Neuronal stem cell (in vitro differentiated cells): ENCODE measurements around the gene XIAP.

Experiments
- DNase-seq: peaks from one replicate; pipeline ENCODE4 v3.0.0-alpha.2; 2013; ENCODE audit warnings: low spot score
- H2AFZ ChIP-seq: one replicate; pipeline ENCODE4 v1.6.1; 2013; ENCODE audit warnings: mild to moderate bottlenecking, low read length, inconsistent platforms
- H2AK5ac ChIP-seq: 2 replicates; pipeline ENCODE4 v1.6.1; 2013; ENCODE audit warnings: low read depth, mild to moderate bottlenecking, inconsistent platforms, low read length, moderate library complexity, mixed read lengths
- H2BK120ac ChIP-seq: 2 replicates; pipeline ENCODE4 v1.6.1; 2013; ENCODE audit warnings: low read depth, mild to moderate bottlenecking, inconsistent platforms, low read length, moderate library complexity, mixed read lengths
- H2BK12ac ChIP-seq: one replicate; pipeline ENCODE4 v1.6.1; 2013; ENCODE audit warnings: low read length, inconsistent platforms
- H2BK15ac ChIP-seq: 2 replicates; pipeline ENCODE4 v1.6.1; 2013; ENCODE audit warnings: mild to moderate bottlenecking, low read length, inconsistent platforms, mixed read lengths
- H2BK5ac ChIP-seq: one replicate; pipeline ENCODE4 v1.6.1; 2013; ENCODE audit warnings: inconsistent platforms, mild to moderate bottlenecking, low read length, moderate library complexity
- H3K14ac ChIP-seq: one replicate; pipeline ENCODE4 v1.6.1; 2013; ENCODE audit warnings: low read length, inconsistent platforms
- H3K18ac ChIP-seq: 2 replicates; pipeline ENCODE4 v1.6.1; 2013; ENCODE audit warnings: low read length, inconsistent platforms
- H3K23ac ChIP-seq: 2 replicates; pipeline ENCODE4 v1.6.1; 2013; ENCODE audit warnings: low read depth, mild to moderate bottlenecking, mixed read lengths, low read length, inconsistent platforms; ENCODE audit not compliant: poor library complexity
- H3K27ac ChIP-seq: replicated peaks from 3 replicates; pipeline ENCODE4 v1.5.1; 2013; ENCODE audit warnings: low read length, inconsistent platforms
- H3K27me3 ChIP-seq, 3 experiments: 2 replicates each; pipeline ENCODE4 v1.6.1; 2013; ENCODE audit warnings: low read length in 3 of 3, mild to moderate bottlenecking in 2 of 3, inconsistent platforms in 1 of 3, low read depth in 1 of 3, mixed read lengths in 1 of 3, moderate library complexity in 1 of 3; ENCODE audit not compliant: control insufficient read depth in 3 of 3, insufficient read depth in 3 of 3
- H3K36me3 ChIP-seq, 2 donors: replicated peaks in 1 of 2; 2 replicates each; pipeline ENCODE4 v1.6.1; 2013; ENCODE audit warnings: low read length in 2 of 2; ENCODE audit not compliant: control insufficient read depth in 2 of 2, insufficient read depth in 2 of 2
- H3K4ac ChIP-seq: 2 replicates; pipeline ENCODE4 v1.6.1; 2013; ENCODE audit warnings: inconsistent platforms, mild to moderate bottlenecking, low read length, moderate library complexity
- H3K4me1 ChIP-seq, 2 donors: 1 replicate in 1 of 2; 2 replicates in 1 of 2; pipeline ENCODE4 v1.6.1; 2013; ENCODE audit warnings: low read length in 2 of 2, low read depth in 1 of 2; ENCODE audit not compliant: control insufficient read depth in 2 of 2, insufficient read depth in 1 of 2
- H3K4me2 ChIP-seq: one replicate; pipeline ENCODE4 v1.6.1; 2013; ENCODE audit warnings: mild to moderate bottlenecking, low read length, inconsistent platforms; ENCODE audit not compliant: insufficient read depth, poor library complexity, severe bottlenecking
- H3K4me3 ChIP-seq, 2 donors: 2 replicates each; pipeline ENCODE4 v1.5.1; 2013; ENCODE audit warnings: low read length in 2 of 2, mild to moderate bottlenecking in 2 of 2, inconsistent platforms in 1 of 2, moderate library complexity in 1 of 2
- H3K79me1 ChIP-seq: one replicate; pipeline ENCODE4 v1.6.1; 2013; ENCODE audit warnings: low read depth, mild to moderate bottlenecking, inconsistent platforms, low read length, moderate library complexity
- H3K9ac ChIP-seq: one replicate; pipeline ENCODE4 v1.6.1; 2013; ENCODE audit warnings: mild to moderate bottlenecking, low read depth, low read length, inconsistent platforms; ENCODE audit not compliant: poor library complexity
- H3K9me3 ChIP-seq, 2 donors: replicated peaks in 1 of 2; 2 replicates each; pipeline versions ENCODE3 to v1.6.1; 2013; ENCODE audit warnings: low read length in 2 of 2, mild to moderate bottlenecking in 2 of 2, inconsistent platforms in 1 of 2, low read depth in 1 of 2, mixed read lengths in 1 of 2, moderate library complexity in 1 of 2; ENCODE audit not compliant: control insufficient read depth in 2 of 2, insufficient read depth in 1 of 2
- H4K8ac ChIP-seq: one replicate; pipeline ENCODE4 v1.6.1; 2013; ENCODE audit warnings: low read depth, mild to moderate bottlenecking, inconsistent platforms, low read length, moderate library complexity
- H4K91ac ChIP-seq: one replicate; pipeline ENCODE4 v1.6.1; 2013; ENCODE audit warnings: low read length, low read depth, mild to moderate bottlenecking, inconsistent platforms; ENCODE audit not compliant: poor library complexity
- WGBS, 2 donors: extraction: QIAGEN DNeasy Blood & Tissue Kit; methylation state at CpG; one replicate each; pipeline ENCODE4 v1.1.7; 2013; ENCODE audit warnings: missing lambda C conversion rate in 2 of 2, mixed read lengths in 1 of 2; ENCODE audit not compliant: insufficient read length in 2 of 2, insufficient replicate concordance in 1 of 2; ENCODE audit errors: extremely low coverage in 2 of 2; 5-methylcytosine and 5-hydroxymethylcytosine counted together

Gene XIAP

GRCh38 chrX:123909523-123909922 lies 49.7 kb downstream of the XIAP start:
- Histone ChIP-seq H4K8ac (no peak overlapping the region), H3K14ac (no peak overlapping the region), H4K91ac (no peak overlapping the region), H3K4ac (no peak overlapping the region), H3K9ac (no peak overlapping the region), H2BK15ac (no peak overlapping the region), H3K9me3 (no peaks in the 10 kb centered on the region), H2AK5ac (no peak overlapping the region), H3K79me1 (no peaks in the 10 kb centered on the region), H3K18ac (no peak overlapping the region), H2BK12ac (no peak overlapping the region), H3K4me2 (no peak overlapping the region), H3K36me3 (peaks cover 0 to 31% of the 10 kb centered on the region in 2 donors), H3K4me3 (no peak overlapping the region), H2BK5ac (no peak overlapping the region), H2BK120ac (no peak overlapping the region), H3K27ac (no peak overlapping the region), H3K27me3 (no peaks in the 10 kb centered on the region), H2AFZ (no peak overlapping the region), H3K23ac (no peak overlapping the region), H3K4me1 (no peaks in the 10 kb centered on the region)
- no peak for DNase-seq
- whole genome bisulfite sequencing, 2 donors, result no CpG with 5 or more reads among the region's 4 CpGs

GRCh38 chrX:123917069-123917468 lies 57.2 kb downstream of the XIAP start:
- Histone ChIP-seq H4K8ac (no peak overlapping the region), H3K23ac (no peak overlapping the region), H2AK5ac (no peak overlapping the region)

GRCh38 chrX:123918106-123918721 lies 58.4 kb downstream of the XIAP start:
- DNase-seq, result no peak
- Histone ChIP-seq H3K27me3 (no peaks in the 10 kb centered on the region), H2BK120ac (no peak overlapping the region), H3K4me3 (no peak overlapping the region), H2BK15ac (no peak overlapping the region), H2AK5ac (no peak overlapping the region), H3K9me3 (no peaks in the 10 kb centered on the region), H3K4me2 (no peak overlapping the region), H3K23ac (no peak overlapping the region), H3K36me3 (no peaks in the 10 kb centered on the region), H3K14ac (no peak overlapping the region), H3K18ac (no peak overlapping the region), H2BK5ac (no peak overlapping the region), H3K9ac (no peak overlapping the region), H2AFZ (no peak overlapping the region), H4K8ac (no peak overlapping the region), H3K4me1 (no peaks in the 10 kb centered on the region), H4K91ac (no peak overlapping the region), H3K79me1 (no peaks in the 10 kb centered on the region), H2BK12ac (no peak overlapping the region), H3K27ac (no peak overlapping the region), H3K4ac (no peak overlapping the region)
- no CpG with 5 or more reads among the region's 4 CpGs for WGBS, 2 donors

More at GRCh38 chrX:123917069-123917468, 57.2 kb downstream of the XIAP start:
- Histone ChIP-seq H2BK5ac (no peak overlapping the region), H3K4ac (no peak overlapping the region), H3K4me3 (no peak overlapping the region), H3K27me3 (no peaks in the 10 kb centered on the region), H3K18ac (no peak overlapping the region), H3K27ac (no peak overlapping the region), H4K91ac (no peak overlapping the region), H3K4me1 (no peaks in the 10 kb centered on the region), H2BK120ac (no peak overlapping the region), H3K9me3 (no peaks in the 10 kb centered on the region), H3K36me3 (no peaks in the 10 kb centered on the region), H3K79me1 (no peaks in the 10 kb centered on the region), H2BK15ac (no peak overlapping the region), H2AFZ (no peak overlapping the region), H3K4me2 (no peak overlapping the region), H3K9ac (no peak overlapping the region), H3K14ac (no peak overlapping the region), H2BK12ac (no peak overlapping the region)
- DNase-seq, result no peak

GRCh38 chrX:123920105-123920785 lies 60.4 kb downstream of the XIAP start:
- Histone ChIP-seq H3K9me3 (no peaks in the 10 kb centered on the region), H3K4me3 (no peak overlapping the region), H2AFZ (no peak overlapping the region), H2BK12ac (no peak overlapping the region), H3K4ac (no peak overlapping the region), H2BK5ac (no peak overlapping the region), H3K23ac (no peak overlapping the region), H3K14ac (no peak overlapping the region), H3K36me3 (no peaks in the 10 kb centered on the region), H4K91ac (no peak overlapping the region), H3K79me1 (no peaks in the 10 kb centered on the region), H2BK120ac (no peak overlapping the region), H4K8ac (no peak overlapping the region), H3K4me2 (no peak overlapping the region), H2AK5ac (no peak overlapping the region), H3K9ac (no peak overlapping the region), H3K27me3 (no peaks in the 10 kb centered on the region), H3K4me1 (no peaks in the 10 kb centered on the region), H2BK15ac (no peak overlapping the region), H3K18ac (no peak overlapping the region), H3K27ac (no peak overlapping the region)
- DNase-seq, result no peak
- no CpG with 5 or more reads among the region's 1 CpG for WGBS, 2 donors
